Stimulated activated CD8-positive, alpha-beta memory T cell treated with anti-CD3 and anti-CD28 coated beads, Interleukin-7, amount 100 ng/mL, for 48 hours (primary cell): ENCODE measurements around the gene DENND2A.
"Not testable (repeated sequence)": the region's sequence is repeated elsewhere in the genome, so short reads cannot be mapped to it uniquely, and the experiment has no call there.

Experiments used
- DNase-seq, 2 donors: peaks; one replicate each; pipeline ENCODE4 v3.0.0-alpha.2; 2020; ENCODE audit warnings: low read depth in 1 of 2; ENCODE audit errors: extremely low read depth in 1 of 2

DENND2A gene

GRCh38 chr7:140619915-140620510 lies 20.6 kb downstream of the DENND2A start:
- not testable (repeated sequence) for DNase-seq

- no peak for DNase-seq
Observed at GRCh38 chr7:140619176-140619575, 21.4 kb downstream of the DENND2A start.

GRCh38 chr7:140618306-140618705 lies 22.3 kb downstream of the DENND2A start:
- DNase-seq: no peak

- no peak for DNase-seq
Observed at GRCh38 chr7:140617081-140617480, 23.5 kb downstream of the DENND2A start.

- no peak for DNase-seq
Observed at GRCh38 chr7:140616328-140616727, 24.3 kb downstream of the DENND2A start.

- no peak for DNase-seq
Observed at GRCh38 chr7:140611641-140612040, 29.0 kb downstream of the DENND2A start.

GRCh38 chr7:140610204-140611165 lies 30.1 kb downstream of the DENND2A start:
- no peak for DNase-seq

GRCh38 chr7:140609646-140610045 lies 31.0 kb downstream of the DENND2A start:
- no peak for DNase-seq

GRCh38 chr7:140607441-140607989 lies 33.1 kb downstream of the DENND2A start:
- no peak for DNase-seq

- no peak for DNase-seq
Observed at GRCh38 chr7:140605337-140605736, 35.3 kb downstream of the DENND2A start.

GRCh38 chr7:140604760-140605159 lies 35.9 kb downstream of the DENND2A start:
- no peak for DNase-seq

- DNase-seq: no peak
Observed at GRCh38 chr7:140604076-140604475, 36.5 kb downstream of the DENND2A start.

- DNase-seq: no peak
Observed at GRCh38 chr7:140601566-140602174, 38.9 kb downstream of the DENND2A start.

GRCh38 chr7:140600341-140600740 lies 40.3 kb downstream of the DENND2A start:
- no peak for DNase-seq

- no peak for DNase-seq
Observed at GRCh38 chr7:140597428-140597949, 43.1 kb downstream of the DENND2A start.

- DNase-seq: no peak
Observed at GRCh38 chr7:140596519-140597427, 43.8 kb downstream of the DENND2A start.

GRCh38 chr7:140595468-140596092 lies 45.0 kb downstream of the DENND2A start:
- DNase-seq: no peak

- DNase-seq: no peak
Observed at GRCh38 chr7:140594131-140594691, 46.4 kb downstream of the DENND2A start.

- DNase-seq: peak in 1 of 2 donors; percentile 13
Observed at GRCh38 chr7:140593672-140593982, 47.0 kb downstream of the DENND2A start.
